Activated naive CD4-positive, alpha-beta T cell treated with anti-CD3 and anti-CD28 coated beads, Interleukin-2, amount 50 U/mL, for 24 hours (primary cell): ENCODE results near the gene MPHOSPH6.
"Not testable (repeated sequence)": the region's sequence is repeated elsewhere in the genome, so short reads cannot be mapped to it uniquely, and the experiment has no call there.

Experiments used
- H3K27ac Mint-ChIP-seq: one replicate; pipeline ENCODE4 v1.8.0; 2021; ENCODE audit warnings: mild to moderate bottlenecking, mixed read lengths
- H3K27me3 Mint-ChIP-seq: one replicate; pipeline ENCODE4 v1.8.0; 2021; ENCODE audit warnings: mixed read lengths
- H3K36me3 Mint-ChIP-seq: one replicate; pipeline ENCODE4 v1.8.0; 2021; ENCODE audit warnings: mixed read lengths
- H3K4me1 Mint-ChIP-seq: one replicate; pipeline ENCODE4 v1.8.0; 2021; ENCODE audit warnings: mixed read lengths
- H3K4me3 Mint-ChIP-seq: one replicate; pipeline ENCODE4 v1.8.0; 2021; ENCODE audit warnings: mild to moderate bottlenecking, mixed read lengths
- H3K9me3 Mint-ChIP-seq: one replicate; pipeline ENCODE4 v1.8.0; 2021; ENCODE audit warnings: mixed read lengths

MPHOSPH6 gene, protein sequence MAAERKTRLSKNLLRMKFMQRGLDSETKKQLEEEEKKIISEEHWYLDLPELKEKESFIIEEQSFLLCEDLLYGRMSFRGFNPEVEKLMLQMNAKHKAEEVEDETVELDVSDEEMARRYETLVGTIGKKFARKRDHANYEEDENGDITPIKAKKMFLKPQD

GRCh38 chr16:82169861-82170845 is at the start of gene MPHOSPH6:
Gene MPHOSPH6 (minus strand): TSS chr16:82170224. CDS start chr16:82170175, 49 bp downstream.
- Mint-ChIP-seq H3K9me3 (no peaks in the 10 kb centered on the region), H3K27ac (peak within 1 kb of the TSS; percentile 97), H3K4me1 (peaks cover 37% of the 10 kb centered on the region), H3K27me3 (peaks cover 13% of the 10 kb centered on the region), H3K4me3 (peak within 1 kb of the TSS; percentile 88), H3K36me3 (peaks cover 12% of the 10 kb centered on the region)

DNA sequence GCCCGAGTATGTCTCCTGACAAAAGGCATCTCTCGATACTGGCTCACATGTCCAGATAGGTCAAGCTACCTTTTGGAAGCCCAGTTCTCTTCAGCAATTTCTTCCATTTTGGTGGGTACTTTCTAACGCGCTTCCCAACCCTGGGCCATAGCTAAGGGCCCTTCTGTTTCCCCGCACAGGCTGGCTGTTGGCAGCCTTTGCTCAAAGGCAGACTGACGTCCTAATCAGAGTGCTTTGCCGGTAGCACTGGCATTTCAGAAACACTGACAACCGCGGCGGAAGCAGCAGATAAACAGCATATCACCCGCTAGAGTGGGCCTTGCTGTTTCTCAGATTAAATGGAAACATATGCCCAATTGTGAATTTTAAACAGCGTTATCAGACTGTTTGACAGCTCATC is 49.3 kb upstream of the MPHOSPH6 start:
- Mint-ChIP-seq H3K4me3 (no peak overlapping the region), H3K9me3 (no peaks in the 10 kb centered on the region), H3K27ac (no peak overlapping the region), H3K36me3 (no peaks in the 10 kb centered on the region), H3K4me1 (no peaks in the 10 kb centered on the region), H3K27me3 (peaks cover 3% of the 10 kb centered on the region)

GRCh38 chr16:82209314-82209713 is 39.3 kb upstream of the MPHOSPH6 start:
- H3K27ac Mint-ChIP-seq, H3K4me3 Mint-ChIP-seq, H3K4me1 Mint-ChIP-seq, H3K36me3 Mint-ChIP-seq: not testable (repeated sequence)
- Mint-ChIP-seq H3K9me3 (peaks cover 18% of the 10 kb centered on the region), H3K27me3 (peaks cover 14% of the 10 kb centered on the region)

DNA sequence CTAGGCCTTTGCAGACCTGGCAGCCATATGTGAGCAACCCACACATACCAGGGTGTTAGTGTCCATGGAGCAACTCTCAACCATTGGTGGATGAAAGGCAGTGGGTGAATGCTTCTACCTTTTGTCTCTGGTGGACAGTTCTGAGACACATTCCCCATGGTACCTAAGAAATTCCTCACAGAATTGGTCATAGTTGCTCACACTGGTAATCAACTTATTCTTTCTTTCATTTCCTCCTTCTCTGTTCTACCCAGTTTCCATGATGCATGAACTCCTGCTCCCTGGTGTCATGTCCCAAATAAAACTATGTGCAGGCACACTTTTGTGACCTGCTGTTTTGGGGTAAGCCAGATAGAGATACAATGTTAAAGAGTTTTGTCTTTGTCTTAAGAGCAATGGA is 33.2 kb upstream of the MPHOSPH6 start:
- Mint-ChIP-seq H3K27me3 (peaks cover 10% of the 10 kb centered on the region), H3K4me1 (no peaks in the 10 kb centered on the region), H3K36me3 (no peaks in the 10 kb centered on the region), H3K4me3 (no peak overlapping the region), H3K27ac (no peak overlapping the region), H3K9me3 (peaks cover 8% of the 10 kb centered on the region)

DNA sequence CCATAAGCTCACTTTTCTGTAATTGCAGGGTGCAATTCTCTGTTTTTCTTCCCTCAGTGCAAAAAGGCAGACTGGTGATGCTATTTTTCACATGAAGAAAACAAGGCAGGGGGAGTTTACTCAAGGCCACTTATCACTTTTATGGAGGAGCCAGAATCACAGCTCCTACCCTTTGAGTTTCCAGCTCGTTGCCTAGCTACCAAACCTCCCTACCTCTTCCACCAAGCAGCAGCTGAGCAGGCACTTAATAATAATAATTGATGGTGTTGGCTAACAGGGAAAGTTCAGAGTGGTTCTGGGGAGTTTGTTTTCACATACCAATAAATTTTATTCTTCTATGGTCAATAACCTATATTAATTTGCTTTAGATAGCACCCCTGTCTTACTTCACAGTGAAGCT is 31.9 kb upstream of the MPHOSPH6 start:
- Mint-ChIP-seq H3K9me3 (peaks cover 7% of the 10 kb centered on the region), H3K36me3 (no peaks in the 10 kb centered on the region), H3K4me1 (no peaks in the 10 kb centered on the region), H3K4me3 (no peak overlapping the region), H3K27ac (no peak overlapping the region), H3K27me3 (peaks cover 4% of the 10 kb centered on the region)

DNA sequence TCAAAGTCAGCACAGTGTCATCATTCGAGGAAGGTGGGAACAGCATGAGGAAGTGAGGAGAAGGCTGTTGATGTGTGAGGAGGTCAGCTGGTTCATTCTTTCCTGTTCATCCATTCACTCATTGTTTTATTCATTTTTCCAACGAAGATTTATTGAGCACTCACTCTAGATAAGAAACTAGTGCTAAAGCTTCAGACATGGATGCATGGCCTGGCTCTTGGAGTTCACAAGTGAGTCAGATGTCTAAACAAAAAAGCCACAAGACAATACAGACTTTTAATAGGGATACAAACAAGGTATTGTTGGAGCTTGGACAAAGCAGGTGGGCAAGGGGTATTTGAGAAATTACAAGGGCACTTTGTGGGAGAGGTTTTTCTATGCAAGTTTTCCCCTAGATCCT is 31.3 kb upstream of the MPHOSPH6 start:
- no peaks in the 10 kb centered on the region for H3K27me3 Mint-ChIP-seq
- no peaks in the 10 kb centered on the region for H3K4me1 Mint-ChIP-seq
- H3K4me3 Mint-ChIP-seq: no peak overlapping the region
- no peaks in the 10 kb centered on the region for H3K36me3 Mint-ChIP-seq
- peaks cover under 1% of the 10 kb centered on the region for H3K9me3 Mint-ChIP-seq
- H3K27ac Mint-ChIP-seq: peak overlapping the region; percentile 66

- Mint-ChIP-seq H3K4me3 (no peak overlapping the region), H3K36me3 (no peaks in the 10 kb centered on the region), H3K4me1 (no peaks in the 10 kb centered on the region), H3K9me3 (no peaks in the 10 kb centered on the region), H3K27ac (no peak overlapping the region), H3K27me3 (no peaks in the 10 kb centered on the region)
These were observed 29.2 kb upstream of the MPHOSPH6 start for GRCh38 chr16:82199209-82199608.

DNA sequence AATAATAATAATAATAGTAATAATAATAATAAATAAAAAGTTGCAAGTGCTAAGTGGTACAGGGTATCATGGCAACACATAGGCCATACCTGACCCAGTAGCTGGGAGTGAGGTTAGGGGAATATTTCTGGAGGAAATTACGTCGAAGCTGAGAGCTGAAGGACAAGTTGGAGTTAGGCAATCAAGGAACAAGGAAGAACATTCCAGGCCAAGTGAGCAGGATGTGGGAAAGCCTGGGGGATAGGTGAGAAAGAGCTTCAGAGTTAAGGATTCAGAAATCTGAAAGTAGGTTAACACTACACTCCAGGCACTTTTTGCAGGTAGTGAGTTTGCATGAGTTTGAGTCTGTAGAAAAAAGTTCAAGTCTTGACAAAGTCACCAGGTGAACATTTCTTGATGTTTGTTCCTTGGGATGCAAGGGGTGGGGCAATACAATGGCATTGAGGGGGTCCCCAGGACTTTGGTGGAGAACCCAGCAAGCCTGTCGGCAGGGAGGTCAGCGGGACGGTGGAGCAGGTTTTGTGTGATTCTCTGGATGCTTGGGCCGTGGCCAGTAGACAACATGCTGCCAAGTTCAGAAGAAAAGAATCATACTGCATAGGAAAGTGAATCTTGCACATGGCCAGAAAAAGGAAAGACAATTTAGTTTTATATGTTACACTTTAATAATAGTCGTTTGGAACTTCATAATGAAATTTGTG is 27.7 kb upstream of the MPHOSPH6 start:
- H3K4me3 Mint-ChIP-seq: no peak overlapping the region
- peaks cover 8% of the 10 kb centered on the region for H3K4me1 Mint-ChIP-seq
- H3K27me3 Mint-ChIP-seq: no peaks in the 10 kb centered on the region
- no peaks in the 10 kb centered on the region for H3K36me3 Mint-ChIP-seq
- no peaks in the 10 kb centered on the region for H3K9me3 Mint-ChIP-seq
- H3K27ac Mint-ChIP-seq: no peak overlapping the region

DNA sequence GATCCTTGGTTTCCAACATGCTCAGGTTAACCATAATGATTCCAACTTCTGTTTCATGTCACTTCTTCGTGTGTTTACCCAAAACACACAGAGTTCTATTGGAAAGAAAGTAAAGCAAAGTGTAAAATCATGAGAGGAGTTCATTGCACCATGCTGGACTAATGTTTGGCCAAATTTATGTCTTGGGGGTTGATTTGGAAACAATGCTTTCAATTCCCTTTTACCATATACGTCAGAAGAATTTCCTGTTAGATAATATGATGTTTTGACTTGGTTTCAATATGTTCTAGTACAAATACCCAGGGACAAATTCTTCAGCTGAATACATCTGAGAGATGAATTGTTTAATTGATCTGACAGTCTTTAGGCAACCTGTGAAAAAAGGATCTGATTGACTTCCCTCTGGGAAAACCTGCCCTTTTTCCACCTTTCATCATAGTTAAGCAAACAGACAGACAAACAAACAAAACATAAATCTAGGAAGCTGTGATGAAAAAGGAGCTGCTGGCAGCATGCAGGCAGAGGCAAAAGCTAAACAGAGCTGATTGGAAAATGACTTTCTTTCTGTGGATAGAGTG is 26.0 kb upstream of the MPHOSPH6 start:
- no peak overlapping the region for H3K27ac Mint-ChIP-seq
- H3K9me3 Mint-ChIP-seq: no peaks in the 10 kb centered on the region
- H3K4me3 Mint-ChIP-seq: no peak overlapping the region

GRCh38 chr16:82194086-82194485 is 24.1 kb upstream of the MPHOSPH6 start:
- Mint-ChIP-seq H3K9me3 (no peaks in the 10 kb centered on the region), H3K27me3 (peaks cover 2% of the 10 kb centered on the region), H3K27ac (no peak overlapping the region), H3K36me3 (no peaks in the 10 kb centered on the region), H3K4me3 (no peak overlapping the region), H3K4me1 (peaks cover 11% of the 10 kb centered on the region)

More for the DNA sequence above, 26.0 kb upstream of the MPHOSPH6 start:
- Mint-ChIP-seq H3K4me1 (peaks cover 11% of the 10 kb centered on the region), H3K27me3 (no peaks in the 10 kb centered on the region), H3K36me3 (no peaks in the 10 kb centered on the region)

DNA sequence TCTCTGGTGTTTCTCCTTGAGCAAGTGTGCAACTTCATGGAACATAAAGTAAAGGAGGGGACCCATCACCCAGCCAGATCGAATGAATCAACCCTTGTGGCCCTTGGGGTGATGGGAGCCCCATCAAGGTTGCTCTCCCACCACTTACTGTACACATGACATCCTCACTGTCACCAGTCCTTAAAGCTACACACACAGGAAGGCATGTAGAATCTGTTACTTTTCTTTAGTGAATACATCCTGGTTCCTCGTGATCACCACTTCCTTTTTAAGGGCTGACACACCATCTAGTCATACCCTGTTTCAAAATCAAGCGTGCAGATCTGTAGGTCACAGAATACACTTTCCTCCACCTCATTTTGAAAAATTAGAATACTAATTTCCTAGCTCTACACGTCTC is 22.6 kb upstream of the MPHOSPH6 start:
- Mint-ChIP-seq H3K36me3 (no peaks in the 10 kb centered on the region), H3K4me3 (peak overlapping the region; percentile 24), H3K9me3 (no peaks in the 10 kb centered on the region), H3K4me1 (peaks cover 17% of the 10 kb centered on the region), H3K27me3 (peaks cover 2% of the 10 kb centered on the region), H3K27ac (peak overlapping the region; percentile 72)

GRCh38 chr16:82190386-82190785 is 20.4 kb upstream of the MPHOSPH6 start:
- H3K4me1 Mint-ChIP-seq: peaks cover 23% of the 10 kb centered on the region
- H3K9me3 Mint-ChIP-seq: no peaks in the 10 kb centered on the region
- H3K36me3 Mint-ChIP-seq: no peaks in the 10 kb centered on the region
- H3K27me3 Mint-ChIP-seq: peaks cover 2% of the 10 kb centered on the region
- H3K4me3 Mint-ChIP-seq: no peak overlapping the region
- H3K27ac Mint-ChIP-seq: no peak overlapping the region

DNA sequence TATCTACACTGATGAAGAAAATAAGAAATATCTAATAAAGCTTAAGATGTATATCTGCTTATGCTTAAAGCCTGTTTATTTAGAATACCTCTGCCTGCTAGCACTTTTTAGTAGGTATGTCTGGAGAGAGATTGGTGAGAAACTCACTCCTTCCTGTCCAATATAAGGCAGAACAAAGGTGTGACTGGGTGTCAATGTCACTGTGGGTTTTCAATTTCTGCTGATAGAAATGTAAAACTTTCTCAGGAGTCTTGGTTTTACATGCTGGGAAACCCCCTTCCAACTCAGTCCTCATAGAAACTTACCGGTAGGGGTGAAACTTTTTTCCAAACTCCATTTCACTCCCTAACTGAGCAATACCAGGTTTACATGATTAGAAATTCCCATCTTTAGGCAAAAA is 17.8 kb upstream of the MPHOSPH6 start:
- H3K27ac Mint-ChIP-seq: no peak overlapping the region
- H3K9me3 Mint-ChIP-seq: no peaks in the 10 kb centered on the region
- no peaks in the 10 kb centered on the region for H3K36me3 Mint-ChIP-seq
- H3K4me3 Mint-ChIP-seq: no peak overlapping the region
- peaks cover 2% of the 10 kb centered on the region for H3K27me3 Mint-ChIP-seq
- H3K4me1 Mint-ChIP-seq: peaks cover 17% of the 10 kb centered on the region

DNA sequence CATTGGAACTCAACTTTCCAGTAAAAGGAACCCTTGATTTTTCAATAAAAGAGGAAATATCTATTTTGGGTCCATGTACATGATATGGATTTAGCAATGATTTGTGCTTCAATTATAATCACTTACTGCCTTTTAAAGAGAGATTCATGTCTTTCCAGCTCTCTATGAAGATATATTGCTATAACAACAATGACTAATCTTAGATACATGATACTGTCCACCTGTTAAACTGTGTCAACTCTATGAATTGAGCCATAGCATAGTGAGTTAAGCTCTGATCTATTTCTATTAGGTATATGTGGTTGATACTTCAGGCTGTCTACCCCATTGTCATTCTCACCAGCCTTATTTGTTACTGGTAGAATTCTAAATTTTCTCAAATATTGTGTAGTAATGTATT is 15.0 kb upstream of the MPHOSPH6 start:
- Mint-ChIP-seq H3K27me3 (no peaks in the 10 kb centered on the region), H3K4me1 (peaks cover 12% of the 10 kb centered on the region), H3K4me3 (no peak overlapping the region), H3K27ac (no peak overlapping the region), H3K36me3 (no peaks in the 10 kb centered on the region), H3K9me3 (no peaks in the 10 kb centered on the region)

- Mint-ChIP-seq H3K4me1 (peaks cover 12% of the 10 kb centered on the region), H3K9me3 (no peaks in the 10 kb centered on the region), H3K4me3 (no peak overlapping the region), H3K27ac (no peak overlapping the region), H3K27me3 (peaks cover 1% of the 10 kb centered on the region), H3K36me3 (no peaks in the 10 kb centered on the region)
These were observed 14.2 kb upstream of the MPHOSPH6 start for GRCh38 chr16:82184213-82184612.
